ENCODE data around the gene IL15. TPM values are rescaled to one million over a fixed set of nuclear protein-coding genes. Genes with fewer than 3 reads are reported as not detected.

IL15 gene
- total RNA-seq, 2 donors from 2014 or later = 0.66 to 2.1 TPM

DNA sequence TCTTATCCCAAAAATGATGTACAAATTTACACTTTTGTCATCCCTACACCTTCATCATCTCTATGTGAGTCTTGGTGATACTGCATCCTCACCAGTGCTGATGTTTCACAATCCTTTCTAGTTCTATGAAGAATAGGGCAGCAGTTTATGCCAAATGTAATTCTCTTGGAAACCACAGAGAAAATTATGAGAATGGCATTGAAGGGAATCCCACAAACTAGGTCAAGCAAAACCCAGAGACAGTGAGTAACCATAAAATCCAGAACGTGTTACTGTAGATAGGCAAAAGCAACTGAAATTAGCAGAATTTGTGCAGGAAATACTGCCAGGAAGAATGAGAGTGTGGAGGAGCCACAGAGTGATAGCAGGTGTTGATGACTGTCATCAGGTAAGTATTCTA lies 24.5 kb downstream of the IL15 start:
- intact Hi-C loops (cut with DNase I) = no loop called here

GRCh38 chr4:141668200-141668910 lies 32.0 kb downstream of the IL15 start:
- intact Hi-C loops (cut with DNase I) = no loop called here
- H3K27me3 ChIP-seq = no peaks in the 10 kb centered on the region
- no peak for ATAC-seq
- WGBS, 2 donors = 62 to 76% methylated on average over 3 of the region's 3 CpGs
- H3K27ac ChIP-seq = no peak overlapping the region
- H3K4me1 ChIP-seq = no peaks in the 10 kb centered on the region
- H3K9me3 ChIP-seq = no peaks in the 10 kb centered on the region
- no peak for TF ChIP-seq CTCF (IDR thresholded peaks at IDR 0.05)
- no peak for TF ChIP-seq POLR2A (IDR thresholded peaks at IDR 0.05)
- no peak overlapping the region for H3K4me3 ChIP-seq
- no peaks in the 10 kb centered on the region for H3K36me3 ChIP-seq (replicated peaks in 1 of 2; ENCODE audit: insufficient read depth in 1 of 2, low read depth in 2 of 2)
- DNase-seq = no peak

More for the DNA sequence above, 24.5 kb downstream of the IL15 start:
- no peak for ATAC-seq
- Histone ChIP-seq H3K9me3 (no peaks in the 10 kb centered on the region), H3K36me3 (replicated peaks in 1 of 2; ENCODE audit: insufficient read depth in 1 of 2, low read depth in 2 of 2) (no peaks in the 10 kb centered on the region), H3K27me3 (no peaks in the 10 kb centered on the region), H3K27ac (no peak overlapping the region), H3K4me3 (no peak overlapping the region), H3K4me1 (no peaks in the 10 kb centered on the region)
- DNase-seq = no peak
- no peak for TF ChIP-seq POLR2A (IDR thresholded peaks at IDR 0.05)
- 63 to 70% methylated on average over 1 of the region's 1 CpG for WGBS, 2 donors

DNA sequence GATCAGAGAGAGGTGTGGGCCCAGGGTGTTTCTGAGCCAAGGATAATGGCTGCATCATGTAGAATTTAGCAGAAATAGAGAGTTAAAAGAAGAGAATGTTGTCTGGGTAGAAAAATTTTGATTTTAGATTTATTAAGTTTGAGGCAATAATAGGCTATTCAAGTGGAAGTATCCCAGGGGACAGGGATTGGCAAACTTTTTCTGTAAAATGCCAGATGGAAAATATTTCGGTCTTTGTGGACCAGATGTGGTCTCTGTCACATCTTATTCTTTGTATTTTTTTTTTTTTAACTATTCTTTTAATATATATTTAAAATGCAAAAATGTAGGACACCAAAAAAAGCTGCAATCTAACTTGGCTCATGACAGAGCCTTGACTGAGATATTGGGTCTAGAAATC lies 33.1 kb downstream of the IL15 start:
- H3K4me3 ChIP-seq = no peak overlapping the region
- H3K27ac ChIP-seq = no peak overlapping the region
- TF ChIP-seq CTCF (IDR thresholded peaks at IDR 0.05) (no peak), POLR2A (IDR thresholded peaks at IDR 0.05) (no peak)
- 79 to 87% methylated on average over 1 of the region's 1 CpG for WGBS, 2 donors
- ATAC-seq (no peak), DNase-seq (no peak)
- H3K36me3 ChIP-seq (replicated peaks in 1 of 2; ENCODE audit: insufficient read depth in 1 of 2, low read depth in 2 of 2) = no peaks in the 10 kb centered on the region
- no peaks in the 10 kb centered on the region for H3K27me3 ChIP-seq
- H3K4me1 ChIP-seq = no peaks in the 10 kb centered on the region
- intact Hi-C loops (cut with DNase I) = no loop called here
- H3K9me3 ChIP-seq = no peaks in the 10 kb centered on the region

DNA sequence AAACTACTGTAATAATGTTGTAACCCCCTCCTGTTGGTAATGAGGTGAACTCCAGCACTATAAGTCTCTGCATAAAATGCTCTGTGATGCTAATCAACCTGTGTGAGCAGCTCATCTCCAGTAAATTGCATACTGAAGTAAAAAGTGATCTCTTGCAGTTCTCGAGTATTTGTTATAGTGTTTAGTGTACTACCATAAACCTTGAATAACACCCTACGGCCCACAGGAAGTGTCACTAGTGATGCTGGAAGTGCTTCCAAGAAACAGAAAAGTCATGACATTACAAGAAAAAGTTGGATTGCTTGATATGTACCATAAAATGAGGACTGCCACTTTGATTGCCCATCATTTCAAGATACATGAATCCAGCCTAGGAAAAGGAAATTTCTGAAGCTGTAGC lies 39.0 kb downstream of the IL15 start:
- DNase-seq (no peak), ATAC-seq (no peak)
- no peak overlapping the region for H3K27ac ChIP-seq
- no peak for TF ChIP-seq CTCF (IDR thresholded peaks at IDR 0.05)
- no peak for TF ChIP-seq POLR2A (IDR thresholded peaks at IDR 0.05)
- no peak overlapping the region for H3K4me3 ChIP-seq
- H3K27me3 ChIP-seq = no peaks in the 10 kb centered on the region
- intact Hi-C loops (cut with DNase I) = no loop called here
- H3K9me3 ChIP-seq = no peaks in the 10 kb centered on the region
- H3K36me3 ChIP-seq (replicated peaks in 1 of 2; ENCODE audit: insufficient read depth in 1 of 2, low read depth in 2 of 2) = no peaks in the 10 kb centered on the region
- no peaks in the 10 kb centered on the region for H3K4me1 ChIP-seq
- 77 to 84% methylated on average over 2 of the region's 2 CpGs for WGBS, 2 donors

DNA sequence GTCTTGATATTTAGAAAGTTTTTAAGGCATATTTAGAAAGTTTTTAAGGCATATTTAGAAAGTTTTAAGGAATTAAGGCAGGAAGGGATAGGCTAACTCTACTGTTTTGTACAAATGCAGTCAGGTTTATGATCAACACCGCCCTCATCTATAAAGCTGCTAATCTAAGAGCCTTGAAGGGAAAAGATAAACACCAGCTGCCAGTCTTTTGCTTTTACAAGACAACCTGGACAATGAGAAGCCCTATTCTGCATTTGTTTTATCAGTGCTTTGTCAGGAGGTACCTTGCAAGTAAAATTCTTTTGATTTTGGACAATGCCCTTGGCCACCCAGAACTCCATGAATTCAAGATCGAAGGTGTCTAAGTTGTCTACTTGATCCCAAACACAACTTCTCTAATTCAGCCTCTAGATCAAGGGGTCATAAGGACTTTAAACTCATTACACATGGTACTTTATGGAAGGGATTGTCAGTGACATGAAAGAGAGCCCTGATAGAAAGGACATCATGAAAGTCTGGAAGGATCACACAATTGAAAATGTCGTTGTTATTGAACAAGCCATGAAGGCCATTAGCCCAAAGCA lies 39.8 kb downstream of the IL15 start:
- H3K27ac ChIP-seq = no peak overlapping the region
- H3K36me3 ChIP-seq (replicated peaks in 1 of 2; ENCODE audit: insufficient read depth in 1 of 2, low read depth in 2 of 2) = no peaks in the 10 kb centered on the region
- 69 to 77% methylated on average over 3 of the region's 3 CpGs for WGBS, 2 donors
- intact Hi-C loops (cut with DNase I) = no loop called here
- H3K27me3 ChIP-seq = no peaks in the 10 kb centered on the region
- H3K9me3 ChIP-seq = no peaks in the 10 kb centered on the region
- no peak overlapping the region for H3K4me3 ChIP-seq
- H3K4me1 ChIP-seq = no peaks in the 10 kb centered on the region
- DNase-seq = no peak
- no peak for ATAC-seq
- no peak for TF ChIP-seq POLR2A (IDR thresholded peaks at IDR 0.05)
- no peak for TF ChIP-seq CTCF (IDR thresholded peaks at IDR 0.05)
